ENCODE measurements around the gene LLGL1. TPM values are rescaled to one million over a fixed set of nuclear protein-coding genes. Genes with fewer than 3 reads are reported as not detected.

LLGL1 gene
- total RNA-seq, 1 donor from 2014 or later: 46.1 TPM

DNA sequence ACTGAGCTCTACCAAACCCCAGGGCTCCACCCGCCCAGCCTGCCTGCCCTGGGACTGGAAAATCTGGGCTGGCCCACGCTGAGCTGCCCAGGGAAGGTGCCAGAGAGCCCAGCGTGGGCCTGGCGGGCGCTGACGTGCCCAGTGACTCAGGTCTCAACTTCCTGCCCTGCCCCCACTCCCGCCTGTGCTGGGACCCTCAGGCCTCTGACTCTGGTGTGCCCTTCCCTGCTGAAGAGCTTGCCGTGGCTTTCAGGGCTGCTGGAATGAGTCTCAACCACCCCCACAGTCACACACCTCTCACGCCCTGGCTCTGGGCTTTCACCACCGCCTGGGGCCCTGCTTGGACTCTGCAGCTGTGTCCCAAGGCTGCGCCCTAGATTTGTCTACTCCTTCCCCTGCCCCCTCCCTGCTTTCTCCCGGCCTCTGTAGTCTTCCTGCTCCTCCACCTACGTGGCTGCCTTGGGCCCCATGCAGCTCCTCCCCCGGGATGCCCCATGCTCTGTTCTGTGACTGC lies 10.4 kb downstream of the LLGL1 start:
- DNase-seq (ENCODE audit: low read depth): no peak
- TF ChIP-seq, protein P1, sequence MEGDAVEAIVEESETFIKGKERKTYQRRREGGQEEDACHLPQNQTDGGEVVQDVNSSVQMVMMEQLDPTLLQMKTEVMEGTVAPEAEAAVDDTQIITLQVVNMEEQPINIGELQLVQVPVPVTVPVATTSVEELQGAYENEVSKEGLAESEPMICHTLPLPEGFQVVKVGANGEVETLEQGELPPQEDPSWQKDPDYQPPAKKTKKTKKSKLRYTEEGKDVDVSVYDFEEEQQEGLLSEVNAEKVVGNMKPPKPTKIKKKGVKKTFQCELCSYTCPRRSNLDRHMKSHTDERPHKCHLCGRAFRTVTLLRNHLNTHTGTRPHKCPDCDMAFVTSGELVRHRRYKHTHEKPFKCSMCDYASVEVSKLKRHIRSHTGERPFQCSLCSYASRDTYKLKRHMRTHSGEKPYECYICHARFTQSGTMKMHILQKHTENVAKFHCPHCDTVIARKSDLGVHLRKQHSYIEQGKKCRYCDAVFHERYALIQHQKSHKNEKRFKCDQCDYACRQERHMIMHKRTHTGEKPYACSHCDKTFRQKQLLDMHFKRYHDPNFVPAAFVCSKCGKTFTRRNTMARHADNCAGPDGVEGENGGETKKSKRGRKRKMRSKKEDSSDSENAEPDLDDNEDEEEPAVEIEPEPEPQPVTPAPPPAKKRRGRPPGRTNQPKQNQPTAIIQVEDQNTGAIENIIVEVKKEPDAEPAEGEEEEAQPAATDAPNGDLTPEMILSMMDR (conservative IDR thresholded peaks at IDR 0.05; ENCODE audit: low read depth, low read length): no peak
- H3K4me3 ChIP-seq (ENCODE audit: low read depth, low read length): no peak overlapping the region

DNA sequence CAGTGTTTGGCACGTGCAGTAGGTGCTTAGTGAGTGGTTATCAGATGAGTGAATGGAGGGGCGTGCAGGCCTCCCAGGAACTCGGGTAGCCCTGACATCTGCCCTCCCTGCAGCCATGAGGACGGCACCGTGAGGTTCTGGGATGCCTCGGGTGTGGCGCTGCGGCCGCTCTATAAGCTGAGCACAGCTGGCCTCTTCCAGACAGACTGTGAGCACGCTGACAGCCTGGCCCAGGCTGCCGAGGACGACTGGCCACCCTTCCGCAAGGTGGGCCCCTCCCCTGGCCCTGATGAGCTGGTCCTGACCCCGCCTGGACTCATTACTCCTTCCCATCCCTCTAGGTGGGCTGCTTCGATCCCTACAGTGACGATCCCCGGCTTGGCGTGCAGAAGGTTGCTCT lies 11.1 kb downstream of the LLGL1 start:
- DNase-seq (ENCODE audit: low read depth): no peak
- TF ChIP-seq, protein P1 (conservative IDR thresholded peaks at IDR 0.05; ENCODE audit: low read depth, low read length): no peak
- no peak overlapping the region for H3K4me3 ChIP-seq (ENCODE audit: low read depth, low read length)

- no peak overlapping the region for H3K4me3 ChIP-seq (ENCODE audit: low read depth, low read length)
- TF ChIP-seq, protein P1 (conservative IDR thresholded peaks at IDR 0.05; ENCODE audit: low read depth, low read length): no peak
- DNase-seq (ENCODE audit: low read depth): no peak
Observed at GRCh38 chr17:18237461-18237860, 12.0 kb downstream of the LLGL1 start.

GRCh38 chr17:18238299-18238698 lies 12.9 kb downstream of the LLGL1 start:
- H3K4me3 ChIP-seq (ENCODE audit: low read depth, low read length): no peak overlapping the region
- TF ChIP-seq, protein P1 (conservative IDR thresholded peaks at IDR 0.05; ENCODE audit: low read depth, low read length): no peak
- DNase-seq (ENCODE audit: low read depth): no peak

- TF ChIP-seq, protein P1 (conservative IDR thresholded peaks at IDR 0.05; ENCODE audit: low read depth, low read length): no peak
- no peak for DNase-seq (ENCODE audit: low read depth)
- no peak overlapping the region for H3K4me3 ChIP-seq (ENCODE audit: low read depth, low read length)
Observed at GRCh38 chr17:18240449-18240848, 15.0 kb downstream of the LLGL1 start.

DNA sequence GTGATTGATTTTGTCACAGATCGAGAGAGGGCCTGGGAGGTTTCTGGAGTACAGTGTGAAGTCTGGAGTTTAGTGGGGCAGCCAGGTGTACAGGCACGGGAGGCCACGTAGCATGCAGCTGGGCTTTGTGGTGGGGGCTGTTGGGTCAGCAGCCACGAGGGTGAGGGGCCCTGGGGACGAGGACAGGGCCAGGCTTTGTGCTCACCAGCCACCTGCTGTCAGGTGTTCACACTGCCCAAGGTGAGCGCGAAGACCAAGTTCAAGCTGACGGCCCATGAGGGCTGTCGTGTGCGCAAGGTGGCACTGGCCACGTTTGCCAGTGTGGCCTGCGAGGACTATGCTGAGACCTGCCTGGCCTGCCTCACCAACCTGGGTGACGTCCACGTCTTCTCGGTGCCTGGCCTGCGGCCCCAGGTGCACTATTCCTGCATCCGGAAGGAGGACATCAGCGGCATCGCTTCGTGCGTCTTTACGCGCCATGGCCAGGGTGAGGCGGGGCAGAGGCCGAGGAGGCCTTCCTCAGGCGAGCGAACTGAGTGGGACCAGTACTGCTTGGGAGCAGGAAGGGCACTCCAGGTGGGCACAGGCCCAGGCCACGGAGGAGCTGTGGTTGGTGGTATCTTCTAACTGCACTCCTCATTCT lies 15.9 kb downstream of the LLGL1 start:
- TF ChIP-seq, protein P1 (conservative IDR thresholded peaks at IDR 0.05; ENCODE audit: low read depth, low read length): no peak
- DNase-seq (ENCODE audit: low read depth): no peak
- no peak overlapping the region for H3K4me3 ChIP-seq (ENCODE audit: low read depth, low read length)

Measured in epithelial cell of proximal tubule (primary cell).